ENCODE data around the gene SLC6A6. TPM values are rescaled to one million over a fixed set of nuclear protein-coding genes. Genes with fewer than 3 reads are reported as not detected.

SLC6A6 gene
- total RNA-seq, 1 experiment from 2014 or later: 211 TPM

DNA sequence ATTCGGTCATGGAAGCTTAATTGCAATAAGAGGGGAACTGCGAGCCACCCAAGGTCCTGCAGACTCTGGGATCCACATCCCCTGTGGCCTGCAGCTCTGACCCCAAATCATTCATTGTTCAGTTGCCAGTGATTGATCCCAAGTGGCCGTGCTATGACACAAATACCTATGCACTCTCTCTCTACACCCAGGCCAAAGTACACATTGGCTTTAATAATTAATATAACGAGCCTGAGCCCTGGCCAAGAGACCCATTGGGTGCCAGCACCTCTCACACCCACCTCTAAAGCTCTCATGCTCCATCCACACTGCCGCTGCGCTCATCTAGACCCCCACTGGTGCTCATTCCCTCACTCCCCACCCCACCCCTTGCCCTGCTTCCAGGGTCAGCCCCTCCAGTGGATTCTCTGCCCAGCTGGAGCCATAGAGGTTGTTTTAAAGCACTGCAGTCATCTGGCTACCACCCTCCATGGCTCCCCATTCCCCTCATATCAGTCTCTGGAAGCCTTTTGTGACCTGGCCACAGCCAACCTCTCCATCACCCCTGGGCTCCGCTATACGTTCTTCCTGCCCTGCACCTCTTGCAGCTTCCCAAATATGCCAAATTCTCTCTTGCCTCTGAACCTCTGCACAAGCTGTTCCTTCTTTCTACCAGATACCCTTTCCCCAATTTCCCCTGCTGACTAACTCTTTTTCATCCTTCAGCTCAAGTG lies 37.7 kb upstream of the SLC6A6 start:
- peaks cover 2% of the 10 kb centered on the region; the same call in 1 of the 2 replicates for H3K27me3 Mint-ChIP-seq (ENCODE audit: low read depth)
- POLR2A ChIA-PET: no interaction called here
- no peak overlapping the region for H3K4me3 Mint-ChIP-seq
- ATAC-seq (no peak), DNase-seq (ENCODE audit: low spot score) (no peak)
- peaks cover 27% of the 10 kb centered on the region for H3K4me1 Mint-ChIP-seq
- H3K36me3 Mint-ChIP-seq: no peaks in the 10 kb centered on the region
- H3K27ac Mint-ChIP-seq: no peak overlapping the region
- TF ChIP-seq SMAD3 (CRISPR knock-in tag; IDR thresholded peaks at IDR 0.05; ENCODE audit: borderline replicate concordance): no peak
- CTCF ChIA-PET: interaction anchor here (0.8 kb wide), 1 partner anchor 10 kb away, joined by 3 read pairs; no protein-coding TSS in a partner anchor
- H3K9me3 Mint-ChIP-seq: no peaks in the 10 kb centered on the region

DNA sequence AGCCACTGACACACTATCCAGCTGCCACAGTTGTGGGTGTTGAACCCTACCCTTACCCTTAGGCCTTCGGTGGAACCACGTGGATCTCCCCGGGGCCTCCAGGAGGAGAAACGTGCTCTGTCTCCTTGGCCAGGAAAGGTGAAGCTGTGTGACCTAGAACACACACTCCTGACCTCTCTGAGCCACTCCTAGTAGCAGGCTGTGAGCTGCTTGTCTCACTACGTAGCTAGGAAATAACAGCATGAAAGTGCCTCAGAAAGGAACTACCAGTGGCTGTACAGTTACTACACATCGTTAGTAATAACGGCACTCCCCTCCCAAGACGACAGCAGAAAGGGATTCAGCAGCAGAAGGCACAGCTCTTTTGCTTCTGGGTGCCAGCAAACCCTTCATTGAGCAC lies 36.2 kb upstream of the SLC6A6 start:
- TF ChIP-seq RORB (CRISPR knock-in tag; IDR thresholded peaks at IDR 0.05): no peak
- no peak for TF ChIP-seq NFATC4 (CRISPR knock-in tag; IDR thresholded peaks at IDR 0.05)
- TF ChIP-seq RELA (CRISPR knock-in tag; IDR thresholded peaks at IDR 0.05; ENCODE audit: borderline replicate concordance): no peak
- no peak for TF ChIP-seq ELF4 (CRISPR knock-in tag; IDR thresholded peaks at IDR 0.05; ENCODE audit: low read depth)
- no peak for TF ChIP-seq NR3C1 (CRISPR knock-in tag; conservative IDR thresholded peaks at IDR 0.05; ENCODE audit: low read depth)
- no peak for TF ChIP-seq TCF7 (CRISPR knock-in tag; IDR thresholded peaks at IDR 0.05; ENCODE audit: low read depth)
- TF ChIP-seq ATF1 (CRISPR knock-in tag; IDR thresholded peaks at IDR 0.05): no peak
- TF ChIP-seq, protein P1, sequence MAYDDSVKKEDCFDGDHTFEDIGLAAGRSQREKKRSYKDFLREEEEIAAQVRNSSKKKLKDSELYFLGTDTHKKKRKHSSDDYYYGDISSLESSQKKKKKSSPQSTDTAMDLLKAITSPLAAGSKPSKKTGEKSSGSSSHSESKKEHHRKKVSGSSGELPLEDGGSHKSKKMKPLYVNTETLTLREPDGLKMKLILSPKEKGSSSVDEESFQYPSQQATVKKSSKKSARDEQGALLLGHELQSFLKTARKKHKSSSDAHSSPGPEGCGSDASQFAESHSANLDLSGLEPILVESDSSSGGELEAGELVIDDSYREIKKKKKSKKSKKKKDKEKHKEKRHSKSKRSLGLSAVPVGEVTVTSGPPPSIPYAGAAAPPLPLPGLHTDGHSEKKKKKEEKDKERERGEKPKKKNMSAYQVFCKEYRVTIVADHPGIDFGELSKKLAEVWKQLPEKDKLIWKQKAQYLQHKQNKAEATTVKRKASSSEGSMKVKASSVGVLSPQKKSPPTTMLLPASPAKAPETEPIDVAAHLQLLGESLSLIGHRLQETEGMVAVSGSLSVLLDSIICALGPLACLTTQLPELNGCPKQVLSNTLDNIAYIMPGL (CRISPR knock-in tag; IDR thresholded peaks at IDR 0.05): no peak
- no peak for TF ChIP-seq FOXP1 (CRISPR knock-in tag; IDR thresholded peaks at IDR 0.05; ENCODE audit: borderline replicate concordance)
- TF ChIP-seq FOXJ3 (CRISPR knock-in tag; IDR thresholded peaks at IDR 0.05; ENCODE audit: borderline replicate concordance): no peak
- TF ChIP-seq, protein P2, sequence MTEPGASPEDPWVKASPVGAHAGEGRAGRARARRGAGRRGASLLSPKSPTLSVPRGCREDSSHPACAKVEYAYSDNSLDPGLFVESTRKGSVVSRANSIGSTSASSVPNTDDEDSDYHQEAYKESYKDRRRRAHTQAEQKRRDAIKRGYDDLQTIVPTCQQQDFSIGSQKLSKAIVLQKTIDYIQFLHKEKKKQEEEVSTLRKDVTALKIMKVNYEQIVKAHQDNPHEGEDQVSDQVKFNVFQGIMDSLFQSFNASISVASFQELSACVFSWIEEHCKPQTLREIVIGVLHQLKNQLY (CRISPR knock-in tag; IDR thresholded peaks at IDR 0.05): no peak
- TF ChIP-seq, protein P3, sequence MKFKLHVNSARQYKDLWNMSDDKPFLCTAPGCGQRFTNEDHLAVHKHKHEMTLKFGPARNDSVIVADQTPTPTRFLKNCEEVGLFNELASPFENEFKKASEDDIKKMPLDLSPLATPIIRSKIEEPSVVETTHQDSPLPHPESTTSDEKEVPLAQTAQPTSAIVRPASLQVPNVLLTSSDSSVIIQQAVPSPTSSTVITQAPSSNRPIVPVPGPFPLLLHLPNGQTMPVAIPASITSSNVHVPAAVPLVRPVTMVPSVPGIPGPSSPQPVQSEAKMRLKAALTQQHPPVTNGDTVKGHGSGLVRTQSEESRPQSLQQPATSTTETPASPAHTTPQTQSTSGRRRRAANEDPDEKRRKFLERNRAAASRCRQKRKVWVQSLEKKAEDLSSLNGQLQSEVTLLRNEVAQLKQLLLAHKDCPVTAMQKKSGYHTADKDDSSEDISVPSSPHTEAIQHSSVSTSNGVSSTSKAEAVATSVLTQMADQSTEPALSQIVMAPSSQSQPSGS (CRISPR knock-in tag; IDR thresholded peaks at IDR 0.05; ENCODE audit: borderline replicate concordance, low read depth): no peak
- TF ChIP-seq FOXK1 (CRISPR knock-in tag; IDR thresholded peaks at IDR 0.05): no peak
- TF ChIP-seq, protein P4, sequence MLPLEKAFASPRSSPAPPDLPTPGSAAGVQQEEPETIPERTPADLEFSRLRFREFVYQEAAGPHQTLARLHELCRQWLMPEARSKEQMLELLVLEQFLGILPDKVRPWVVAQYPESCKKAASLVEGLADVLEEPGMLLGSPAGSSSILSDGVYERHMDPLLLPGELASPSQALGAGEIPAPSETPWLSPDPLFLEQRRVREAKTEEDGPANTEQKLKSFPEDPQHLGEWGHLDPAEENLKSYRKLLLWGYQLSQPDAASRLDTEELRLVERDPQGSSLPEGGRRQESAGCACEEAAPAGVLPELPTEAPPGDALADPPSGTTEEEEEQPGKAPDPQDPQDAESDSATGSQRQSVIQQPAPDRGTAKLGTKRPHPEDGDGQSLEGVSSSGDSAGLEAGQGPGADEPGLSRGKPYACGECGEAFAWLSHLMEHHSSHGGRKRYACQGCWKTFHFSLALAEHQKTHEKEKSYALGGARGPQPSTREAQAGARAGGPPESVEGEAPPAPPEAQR (CRISPR knock-in tag; IDR thresholded peaks at IDR 0.05): no peak
- TF ChIP-seq, protein P5, sequence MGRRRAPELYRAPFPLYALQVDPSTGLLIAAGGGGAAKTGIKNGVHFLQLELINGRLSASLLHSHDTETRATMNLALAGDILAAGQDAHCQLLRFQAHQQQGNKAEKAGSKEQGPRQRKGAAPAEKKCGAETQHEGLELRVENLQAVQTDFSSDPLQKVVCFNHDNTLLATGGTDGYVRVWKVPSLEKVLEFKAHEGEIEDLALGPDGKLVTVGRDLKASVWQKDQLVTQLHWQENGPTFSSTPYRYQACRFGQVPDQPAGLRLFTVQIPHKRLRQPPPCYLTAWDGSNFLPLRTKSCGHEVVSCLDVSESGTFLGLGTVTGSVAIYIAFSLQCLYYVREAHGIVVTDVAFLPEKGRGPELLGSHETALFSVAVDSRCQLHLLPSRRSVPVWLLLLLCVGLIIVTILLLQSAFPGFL (CRISPR knock-in tag; IDR thresholded peaks at IDR 0.05; ENCODE audit: borderline replicate concordance): no peak
- TF ChIP-seq, protein P6, sequence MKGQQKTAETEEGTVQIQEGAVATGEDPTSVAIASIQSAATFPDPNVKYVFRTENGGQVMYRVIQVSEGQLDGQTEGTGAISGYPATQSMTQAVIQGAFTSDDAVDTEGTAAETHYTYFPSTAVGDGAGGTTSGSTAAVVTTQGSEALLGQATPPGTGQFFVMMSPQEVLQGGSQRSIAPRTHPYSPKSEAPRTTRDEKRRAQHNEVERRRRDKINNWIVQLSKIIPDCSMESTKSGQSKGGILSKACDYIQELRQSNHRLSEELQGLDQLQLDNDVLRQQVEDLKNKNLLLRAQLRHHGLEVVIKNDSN (CRISPR knock-in tag; IDR thresholded peaks at IDR 0.05): no peak
- no peak for TF ChIP-seq ZNF317 (CRISPR knock-in tag; IDR thresholded peaks at IDR 0.05; ENCODE audit: borderline replicate concordance, low read depth)
- no peak for TF ChIP-seq ZBTB21 (CRISPR knock-in tag; IDR thresholded peaks at IDR 0.05; ENCODE audit: borderline replicate concordance)
- TF ChIP-seq, protein P7, sequence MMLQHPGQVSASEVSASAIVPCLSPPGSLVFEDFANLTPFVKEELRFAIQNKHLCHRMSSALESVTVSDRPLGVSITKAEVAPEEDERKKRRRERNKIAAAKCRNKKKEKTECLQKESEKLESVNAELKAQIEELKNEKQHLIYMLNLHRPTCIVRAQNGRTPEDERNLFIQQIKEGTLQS (CRISPR knock-in tag; conservative IDR thresholded peaks at IDR 0.05): no peak
- TF ChIP-seq, protein P8, sequence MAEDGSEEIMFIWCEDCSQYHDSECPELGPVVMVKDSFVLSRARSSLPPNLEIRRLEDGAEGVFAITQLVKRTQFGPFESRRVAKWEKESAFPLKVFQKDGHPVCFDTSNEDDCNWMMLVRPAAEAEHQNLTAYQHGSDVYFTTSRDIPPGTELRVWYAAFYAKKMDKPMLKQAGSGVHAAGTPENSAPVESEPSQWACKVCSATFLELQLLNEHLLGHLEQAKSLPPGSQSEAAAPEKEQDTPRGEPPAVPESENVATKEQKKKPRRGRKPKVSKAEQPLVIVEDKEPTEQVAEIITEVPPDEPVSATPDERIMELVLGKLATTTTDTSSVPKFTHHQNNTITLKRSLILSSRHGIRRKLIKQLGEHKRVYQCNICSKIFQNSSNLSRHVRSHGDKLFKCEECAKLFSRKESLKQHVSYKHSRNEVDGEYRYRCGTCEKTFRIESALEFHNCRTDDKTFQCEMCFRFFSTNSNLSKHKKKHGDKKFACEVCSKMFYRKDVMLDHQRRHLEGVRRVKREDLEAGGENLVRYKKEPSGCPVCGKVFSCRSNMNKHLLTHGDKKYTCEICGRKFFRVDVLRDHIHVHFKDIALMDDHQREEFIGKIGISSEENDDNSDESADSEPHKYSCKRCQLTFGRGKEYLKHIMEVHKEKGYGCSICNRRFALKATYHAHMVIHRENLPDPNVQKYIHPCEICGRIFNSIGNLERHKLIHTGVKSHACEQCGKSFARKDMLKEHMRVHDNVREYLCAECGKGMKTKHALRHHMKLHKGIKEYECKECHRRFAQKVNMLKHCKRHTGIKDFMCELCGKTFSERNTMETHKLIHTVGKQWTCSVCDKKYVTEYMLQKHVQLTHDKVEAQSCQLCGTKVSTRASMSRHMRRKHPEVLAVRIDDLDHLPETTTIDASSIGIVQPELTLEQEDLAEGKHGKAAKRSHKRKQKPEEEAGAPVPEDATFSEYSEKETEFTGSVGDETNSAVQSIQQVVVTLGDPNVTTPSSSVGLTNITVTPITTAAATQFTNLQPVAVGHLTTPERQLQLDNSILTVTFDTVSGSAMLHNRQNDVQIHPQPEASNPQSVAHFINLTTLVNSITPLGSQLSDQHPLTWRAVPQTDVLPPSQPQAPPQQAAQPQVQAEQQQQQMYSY (CRISPR knock-in tag; IDR thresholded peaks at IDR 0.05): no peak
- no peaks in the 10 kb centered on the region for H3K9me3 Mint-ChIP-seq
- CTCF ChIA-PET: interaction anchor here (0.8 kb wide), 1 partner anchor 18 kb away, joined by 4 read pairs; no protein-coding TSS in a partner anchor
- DNase-seq (ENCODE audit: low spot score): no peak
- POLR2A ChIA-PET: interaction anchor here (1.1 kb wide), 1 partner anchor 76 kb away, joined by 4 read pairs; no protein-coding TSS in a partner anchor
- H3K4me3 Mint-ChIP-seq: no peak overlapping the region
- peaks cover 32% of the 10 kb centered on the region for H3K4me1 Mint-ChIP-seq
- ATAC-seq: no peak
- H3K36me3 Mint-ChIP-seq: no peaks in the 10 kb centered on the region
- 0 out of 2 replicates have a peak overlapping the region, but pooled peaks have one; percentile 41 for H3K27ac Mint-ChIP-seq
- peaks cover 2% of the 10 kb centered on the region; the same call in 1 of the 2 replicates for H3K27me3 Mint-ChIP-seq (ENCODE audit: low read depth)
